WTC11 (cell line): ENCODE data around the gene ZNF333. TPM values are rescaled to one million over a fixed set of nuclear protein-coding genes. Genes with fewer than 3 reads are reported as not detected.

Source experiments
- ATAC-seq: fragments of 200-7000 bp; cut with Tn5 transposase; 2 replicates; pipeline ENCODE4 v1.10.0; 2021; ENCODE audit warnings: mild to moderate bottlenecking, moderate library complexity
- CTCF ChIA-PET: fragments of 300-600 bp; sonication (Branson Sonifier 250); formaldehyde crosslinking; loops from one replicate; lab custom pipeline; 2021; ENCODE audit warnings: antibody characterized with exemption; lab: Charles Lee
- POLR2A ChIA-PET: fragments of 350-600 bp; sonication (Branson Sonifier 250); formaldehyde crosslinking; loops from one replicate; lab custom pipeline; 2021; ENCODE audit warnings: antibody characterized with exemption; lab: Charles Lee
- DNase-seq: peaks from one replicate; pipeline ENCODE4 v3.0.0; 2021; ENCODE audit warnings: low spot score
- H3K27ac Mint-ChIP-seq: 2 replicates; pipeline ENCODE4 v1.8.0; 2021; ENCODE audit warnings: mixed read lengths
- H3K27me3 Mint-ChIP-seq: 2 replicates; pipeline ENCODE4 v1.8.0; 2021; ENCODE audit warnings: low read depth, mild to moderate bottlenecking, moderate library complexity, mixed read lengths
- H3K36me3 Mint-ChIP-seq: 2 replicates; pipeline ENCODE4 v1.8.0; 2021; ENCODE audit warnings: mixed read lengths
- H3K4me1 Mint-ChIP-seq: 2 replicates; pipeline ENCODE4 v1.8.0; 2022; ENCODE audit warnings: mixed read lengths
- H3K4me3 Mint-ChIP-seq: 2 replicates; pipeline ENCODE4 v1.8.0; 2021; ENCODE audit warnings: mild to moderate bottlenecking, moderate library complexity, mixed read lengths
- H3K9me3 Mint-ChIP-seq: 2 replicates; pipeline ENCODE4 v1.8.0; 2021; ENCODE audit warnings: mixed read lengths
- ATF1 ChIP-seq: sonication (generic); formaldehyde crosslinking; IDR thresholded peaks from 2 replicates; pipeline ENCODE4 v1.8.1; 2023; ENCODE audit warnings: mild to moderate bottlenecking, moderate library complexity, missing genetic modification reagents
- CBFB ChIP-seq: sonication (generic); formaldehyde crosslinking; IDR thresholded peaks from 2 replicates; pipeline ENCODE4 v1.8.1; 2022; ENCODE audit warnings: mild to moderate bottlenecking, low read depth, missing genetic modification reagents
- FOXP1 ChIP-seq: sonication (generic); formaldehyde crosslinking; IDR thresholded peaks from 2 replicates; pipeline ENCODE4 v1.8.0; 2022; ENCODE audit warnings: missing genetic modification reagents, mild to moderate bottlenecking, moderate library complexity, borderline replicate concordance
- GRHL2 ChIP-seq: fragments of 250-450 bp; sonication (Bioruptor Pico); IDR thresholded peaks from 2 replicates; pipeline ENCODE4 v1.8.0; 2022; ENCODE audit warnings: mild to moderate bottlenecking, moderate library complexity; ENCODE audit not compliant: insufficient replicate concordance, severe bottlenecking
- HMGA2 ChIP-seq: fragments of 250-450 bp; sonication (Bioruptor Pico); IDR thresholded peaks from 2 replicates; pipeline ENCODE4 v1.4.0; 2021; ENCODE audit warnings: mild to moderate bottlenecking, moderate library complexity
- IRF2 ChIP-seq: sonication (generic); formaldehyde crosslinking; IDR thresholded peaks from 2 replicates; pipeline ENCODE4 v1.8.0; 2022; ENCODE audit warnings: low read depth, missing genetic modification reagents, borderline replicate concordance
- NFYB ChIP-seq: sonication (generic); formaldehyde crosslinking; conservative IDR thresholded peaks from 2 replicates; pipeline ENCODE4 v1.8.0; 2022; ENCODE audit warnings: low read depth, missing genetic modification reagents
- PRRX2 ChIP-seq: fragments of 250-450 bp; sonication (Bioruptor Pico); IDR thresholded peaks from 2 replicates; pipeline ENCODE4 v1.8.0; 2021; ENCODE audit warnings: mild to moderate bottlenecking
- RELA ChIP-seq: sonication (generic); formaldehyde crosslinking; IDR thresholded peaks from 2 replicates; pipeline ENCODE4 v1.8.1; 2022; ENCODE audit warnings: missing genetic modification reagents, mild to moderate bottlenecking, borderline replicate concordance
- TEAD4 ChIP-seq: sonication (generic); formaldehyde crosslinking; IDR thresholded peaks from 2 replicates; pipeline ENCODE4 v1.8.0; 2022; ENCODE audit warnings: mild to moderate bottlenecking, missing genetic modification reagents
- ZNF121 ChIP-seq: sonication (generic); formaldehyde crosslinking; IDR thresholded peaks from 2 replicates; pipeline ENCODE4 v1.8.0; 2023; ENCODE audit warnings: missing genetic modification reagents
- ZNF138 ChIP-seq: sonication (generic); formaldehyde crosslinking; conservative IDR thresholded peaks from 2 replicates; pipeline ENCODE4 v1.8.1; 2022; ENCODE audit warnings: mild to moderate bottlenecking, moderate library complexity, missing genetic modification reagents
- ZNF219 ChIP-seq: sonication (generic); formaldehyde crosslinking; IDR thresholded peaks from 2 replicates; pipeline ENCODE4 v1.8.0; 2023; ENCODE audit warnings: missing genetic modification reagents, mild to moderate bottlenecking, borderline replicate concordance
- ZNF232 ChIP-seq: sonication (generic); formaldehyde crosslinking; IDR thresholded peaks from 2 replicates; pipeline ENCODE4 v1.8.0; 2022; ENCODE audit warnings: mild to moderate bottlenecking, missing genetic modification reagents
- ZNF263 ChIP-seq: sonication (generic); formaldehyde crosslinking; IDR thresholded peaks from 2 replicates; pipeline ENCODE4 v1.8.1; 2022; ENCODE audit warnings: low read depth, mild to moderate bottlenecking, moderate library complexity, missing genetic modification reagents
- total RNA-seq: library from RNA; stranded (reverse); gene quantifications from 3 replicates; pipeline ENCODE4 v1.2.3, GENCODE V29; 2021
- TF ChIP-seq, protein P1 (sequence below): sonication (generic); formaldehyde crosslinking; IDR thresholded peaks from 2 replicates; pipeline ENCODE4 v1.8.0; 2022; ENCODE audit warnings: mild to moderate bottlenecking, missing genetic modification reagents
- TF ChIP-seq, protein P2 (sequence below): fragments of 250-450 bp; sonication (Bioruptor Pico); conservative IDR thresholded peaks from 2 replicates; pipeline ENCODE4 v1.9.0; 2021; ENCODE audit warnings: mild to moderate bottlenecking
- TF ChIP-seq, protein P3 (sequence below): sonication (generic); formaldehyde crosslinking; IDR thresholded peaks from 2 replicates; pipeline ENCODE4 v1.8.1; 2022; ENCODE audit warnings: missing genetic modification reagents, borderline replicate concordance

The ZNF333 gene
- total RNA-seq, 1 experiment from 2014 or later = 16.2 TPM

DNA sequence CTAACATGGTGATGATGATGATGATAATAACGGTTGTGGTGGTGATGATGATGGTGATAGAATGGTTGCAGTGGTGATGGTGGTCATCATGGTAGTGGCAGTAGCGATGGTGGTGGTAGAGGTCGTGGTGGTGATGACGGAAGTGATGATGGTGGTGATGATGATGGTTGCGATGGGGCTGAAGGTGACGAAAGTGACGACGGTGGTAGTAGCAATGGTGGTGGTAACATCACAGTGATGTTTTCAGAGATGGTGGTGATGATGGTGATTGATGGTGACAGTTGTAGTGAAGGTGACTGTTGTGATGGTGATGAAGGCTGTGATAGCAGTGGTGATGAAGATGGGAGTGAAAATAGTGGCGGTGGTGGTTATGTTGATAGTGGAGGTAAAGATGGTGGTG is 11.6 kb upstream of the ZNF333 start:
- CTCF ChIA-PET = no interaction called here
- Mint-ChIP-seq H3K36me3 (no peaks in the 10 kb centered on the region), H3K27ac (no peak overlapping the region), H3K27me3 (peaks cover 16% of the 10 kb centered on the region), H3K9me3 (no peaks in the 10 kb centered on the region), H3K4me3 (no peak overlapping the region), H3K4me1 (no peaks in the 10 kb centered on the region)
- no peak for TF ChIP-seq RELA
- POLR2A ChIA-PET = no interaction called here
- DNase-seq = no peak
- ATAC-seq = no peak

DNA sequence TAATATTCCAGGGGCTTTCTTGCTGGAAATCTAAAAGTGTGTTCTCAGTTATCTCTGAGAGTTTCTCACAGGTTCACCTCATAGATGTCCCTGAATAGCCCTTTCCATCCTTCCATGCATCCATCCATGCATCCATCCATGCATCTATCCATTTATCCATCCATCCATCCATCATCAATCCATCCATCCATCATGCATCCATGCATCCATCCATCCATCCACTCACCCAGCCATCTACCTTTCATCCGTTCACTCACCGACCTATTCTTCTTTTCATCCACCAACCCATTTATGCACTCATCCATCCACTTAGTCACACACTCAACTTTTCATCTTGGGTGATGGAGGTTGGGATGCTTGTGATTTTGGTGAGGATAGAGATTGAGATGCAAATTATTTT is 7.8 kb upstream of the ZNF333 start:
- ChIA-PET POLR2A (no interaction called here), CTCF (no interaction called here)
- Mint-ChIP-seq H3K27me3 (peaks cover 21% of the 10 kb centered on the region), H3K4me1 (no peaks in the 10 kb centered on the region), H3K36me3 (no peaks in the 10 kb centered on the region), H3K9me3 (0 out of 2 replicates have a peak, but pooled peaks cover 4% of the 10 kb centered on the region), H3K27ac (no peak overlapping the region), H3K4me3 (no peak overlapping the region)
- no peak for DNase-seq
- no peak for ATAC-seq
- TF ChIP-seq HMGA2 (no peak), PRRX2 (CRISPR knock-in tag) (no peak), IRF2 (CRISPR knock-in tag) (no peak), ATF1 (CRISPR knock-in tag) (no peak), RELA (no peak), ZNF138 (CRISPR knock-in tag) (no peak), GRHL2 (CRISPR knock-in tag) (no peak), FOXP1 (CRISPR knock-in tag) (no peak)
- TF ChIP-seq, protein P1, sequence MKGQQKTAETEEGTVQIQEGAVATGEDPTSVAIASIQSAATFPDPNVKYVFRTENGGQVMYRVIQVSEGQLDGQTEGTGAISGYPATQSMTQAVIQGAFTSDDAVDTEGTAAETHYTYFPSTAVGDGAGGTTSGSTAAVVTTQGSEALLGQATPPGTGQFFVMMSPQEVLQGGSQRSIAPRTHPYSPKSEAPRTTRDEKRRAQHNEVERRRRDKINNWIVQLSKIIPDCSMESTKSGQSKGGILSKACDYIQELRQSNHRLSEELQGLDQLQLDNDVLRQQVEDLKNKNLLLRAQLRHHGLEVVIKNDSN (CRISPR knock-in tag) = no peak

DNA sequence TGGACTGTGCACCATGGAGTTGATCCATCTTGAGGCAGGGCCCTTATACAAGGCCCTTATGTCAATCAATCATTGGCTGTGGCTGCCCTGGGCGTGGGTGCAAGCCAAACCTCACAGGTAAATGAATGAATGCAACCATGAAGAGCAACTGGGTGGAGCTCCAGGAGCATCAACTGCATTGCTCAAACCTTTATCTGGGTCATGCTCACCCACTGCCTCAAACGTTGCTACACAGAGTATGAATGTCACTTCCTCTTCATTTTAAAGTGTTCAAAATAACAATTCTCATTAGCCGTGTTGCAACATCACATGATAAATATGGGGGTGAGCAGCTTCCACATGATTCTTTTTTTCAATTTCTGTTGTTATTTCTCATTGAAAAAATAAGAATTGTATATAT is 6.4 kb upstream of the ZNF333 start:
- Mint-ChIP-seq H3K4me1 (no peaks in the 10 kb centered on the region), H3K9me3 (0 out of 2 replicates have a peak, but pooled peaks cover 4% of the 10 kb centered on the region), H3K27me3 (peaks cover 21% of the 10 kb centered on the region), H3K27ac (no peak overlapping the region), H3K4me3 (no peak overlapping the region)
- ATAC-seq = no peak
- ChIA-PET POLR2A (no interaction called here), CTCF (interaction anchor here (0.6 to 9.4 kb wide), 3 partner anchors 109 to 197 kb away, joined by 3 to 224 read pairs (median 7); partner anchors contain the start of gene NDUFB7)
- TF ChIP-seq ZNF263 (no peak), ZNF121 (CRISPR knock-in tag) (no peak), ZNF232 (CRISPR knock-in tag) (no peak), NFYB (CRISPR knock-in tag) (no peak), CBFB (CRISPR knock-in tag) (no peak), ZNF219 (CRISPR knock-in tag) (no peak), RELA (no peak), TEAD4 (CRISPR knock-in tag) (no peak), ZNF138 (CRISPR knock-in tag) (no peak)
- TF ChIP-seq, protein P2, sequence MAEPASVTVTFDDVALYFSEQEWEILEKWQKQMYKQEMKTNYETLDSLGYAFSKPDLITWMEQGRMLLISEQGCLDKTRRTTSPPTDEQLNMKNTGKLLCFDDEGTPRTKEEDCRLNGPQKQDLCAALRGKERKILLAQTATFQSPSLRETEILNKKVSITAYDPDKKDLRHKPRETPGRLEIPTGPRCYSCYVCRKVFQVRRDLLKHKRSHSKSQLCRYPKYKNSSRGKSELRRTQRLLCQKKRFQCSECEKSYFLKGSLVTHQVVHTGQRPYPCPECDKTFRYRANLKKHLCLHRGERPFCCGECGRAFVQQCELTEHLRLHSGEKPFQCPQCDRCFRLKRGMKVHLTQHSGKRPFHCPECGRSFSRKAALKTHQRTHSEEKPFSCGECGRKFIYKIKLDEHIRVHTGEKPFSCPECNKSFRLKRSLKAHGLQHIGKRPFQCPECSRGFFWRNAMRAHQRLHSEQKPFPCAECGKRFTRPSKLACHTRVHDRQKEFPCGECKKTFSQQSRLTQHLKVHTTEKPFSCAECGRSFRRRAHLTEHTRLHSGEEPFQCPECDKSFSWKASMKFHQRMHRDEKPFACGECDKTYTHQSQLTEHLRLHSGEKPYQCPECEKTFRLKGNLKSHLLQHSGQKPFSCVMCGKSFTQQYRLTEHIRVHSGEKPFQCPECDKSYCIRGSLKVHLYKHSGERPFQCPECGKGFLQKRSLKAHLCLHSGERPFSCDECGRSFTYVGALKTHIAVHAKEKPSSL (CRISPR knock-in tag) = no peak
- TF ChIP-seq, protein P3, sequence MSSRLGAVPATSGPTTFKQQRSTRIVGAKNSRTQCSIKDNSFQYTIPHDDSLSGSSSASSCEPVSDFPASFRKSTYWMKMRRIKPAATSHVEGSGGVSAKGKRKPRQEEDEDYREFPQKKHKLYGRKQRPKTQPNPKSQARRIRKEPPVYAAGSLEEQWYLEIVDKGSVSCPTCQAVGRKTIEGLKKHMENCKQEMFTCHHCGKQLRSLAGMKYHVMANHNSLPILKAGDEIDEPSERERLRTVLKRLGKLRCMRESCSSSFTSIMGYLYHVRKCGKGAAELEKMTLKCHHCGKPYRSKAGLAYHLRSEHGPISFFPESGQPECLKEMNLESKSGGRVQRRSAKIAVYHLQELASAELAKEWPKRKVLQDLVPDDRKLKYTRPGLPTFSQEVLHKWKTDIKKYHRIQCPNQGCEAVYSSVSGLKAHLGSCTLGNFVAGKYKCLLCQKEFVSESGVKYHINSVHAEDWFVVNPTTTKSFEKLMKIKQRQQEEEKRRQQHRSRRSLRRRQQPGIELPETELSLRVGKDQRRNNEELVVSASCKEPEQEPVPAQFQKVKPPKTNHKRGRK (CRISPR knock-in tag) = no peak
- TF ChIP-seq, all 79 proteins: peak for 0
- DNase-seq = no peak
- no peaks in the 10 kb centered on the region for H3K36me3 Mint-ChIP-seq
